GM19043 (cell line): ENCODE data around the gene TBC1D22A.

ENCODE experiments used
- ATAC-seq: cut with Tn5 transposase; IDR thresholded peaks from one replicate; pipeline ENCODE4 v1.9.1; 2021; ENCODE audit warnings: low read depth; ENCODE audit not compliant: unreplicated experiment

Gene TBC1D22A

DNA sequence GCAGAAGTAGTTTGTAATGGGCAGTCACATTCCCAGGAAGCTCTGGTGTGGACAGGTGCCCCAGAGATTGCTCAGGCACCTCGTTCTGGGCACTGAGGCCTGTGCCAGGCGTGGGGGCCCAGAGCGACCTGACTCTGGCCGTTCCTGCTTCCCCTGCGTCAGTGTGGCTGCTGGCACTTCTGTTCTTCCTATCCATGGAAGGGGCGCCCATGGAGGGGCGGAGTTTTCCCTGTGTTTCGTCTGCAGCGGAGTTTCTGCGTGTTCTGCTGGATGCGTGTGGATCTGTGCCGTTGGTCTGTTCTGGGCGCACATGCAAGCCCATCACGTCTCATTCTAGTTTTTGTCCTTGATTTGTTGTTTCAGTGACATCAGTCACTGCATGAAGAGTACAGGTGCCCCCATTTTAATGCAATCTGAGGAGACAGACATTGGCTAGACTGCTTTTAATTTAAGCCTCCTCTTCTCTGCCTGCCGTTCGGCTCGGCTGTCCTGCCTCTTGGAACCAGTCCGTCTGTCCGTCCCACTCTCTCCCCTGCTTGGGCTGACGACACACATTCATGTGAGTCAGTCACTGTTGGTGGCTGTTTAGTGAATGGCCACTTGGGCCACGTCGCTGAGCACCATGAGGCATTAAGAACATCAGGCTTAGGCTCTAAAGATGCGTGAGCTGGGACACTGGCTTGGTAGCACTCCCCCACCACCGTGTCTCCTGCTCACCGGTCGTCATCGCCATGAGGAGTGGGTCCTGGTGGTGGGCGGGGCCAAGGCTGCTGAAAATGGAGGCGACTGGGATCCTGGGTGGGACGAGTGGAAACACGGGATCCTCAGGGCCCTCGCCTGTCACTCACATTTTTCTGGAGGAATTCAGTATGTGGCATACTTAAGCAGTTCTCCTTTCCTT is 255.8 kb downstream of the TBC1D22A start:
- no peak for ATAC-seq

DNA sequence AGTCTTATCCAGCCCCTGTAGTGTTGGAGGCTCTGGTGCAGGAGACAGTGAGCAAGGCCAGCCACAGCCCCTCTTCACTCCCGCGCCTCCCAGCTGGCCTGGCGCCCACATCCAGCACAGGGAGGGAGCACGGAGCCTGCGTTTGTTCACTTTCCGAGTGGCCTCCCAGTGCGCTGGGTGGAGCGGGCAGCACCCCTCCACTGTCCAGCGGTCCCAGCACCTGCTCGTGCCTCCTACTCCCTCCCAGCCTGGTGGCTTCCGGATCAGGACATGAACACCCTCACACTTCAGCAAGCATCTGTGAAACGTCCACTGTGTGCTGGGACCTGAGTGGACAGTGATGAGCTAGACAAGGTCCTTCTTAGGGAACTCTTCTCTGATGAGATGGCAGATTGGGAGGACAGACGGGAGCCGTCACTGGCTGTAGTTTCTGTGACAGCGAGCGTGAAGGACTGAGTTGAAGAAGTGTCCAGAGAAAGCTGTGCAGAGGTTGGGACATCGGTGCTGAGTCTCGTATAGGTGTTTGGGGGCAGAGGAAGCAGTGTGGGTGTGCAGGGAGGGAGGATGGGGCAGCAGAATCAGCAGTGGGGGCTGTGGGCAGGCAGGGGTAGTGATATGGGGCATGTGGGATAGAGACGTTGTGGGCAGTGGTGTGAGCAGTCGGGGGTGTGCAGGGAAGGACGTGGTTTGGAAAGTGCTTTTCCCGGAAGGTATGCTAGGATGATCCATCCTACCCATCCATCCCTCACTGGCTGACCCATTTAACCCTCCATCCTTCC is 256.8 kb downstream of the TBC1D22A start:
- no peak for ATAC-seq

DNA sequence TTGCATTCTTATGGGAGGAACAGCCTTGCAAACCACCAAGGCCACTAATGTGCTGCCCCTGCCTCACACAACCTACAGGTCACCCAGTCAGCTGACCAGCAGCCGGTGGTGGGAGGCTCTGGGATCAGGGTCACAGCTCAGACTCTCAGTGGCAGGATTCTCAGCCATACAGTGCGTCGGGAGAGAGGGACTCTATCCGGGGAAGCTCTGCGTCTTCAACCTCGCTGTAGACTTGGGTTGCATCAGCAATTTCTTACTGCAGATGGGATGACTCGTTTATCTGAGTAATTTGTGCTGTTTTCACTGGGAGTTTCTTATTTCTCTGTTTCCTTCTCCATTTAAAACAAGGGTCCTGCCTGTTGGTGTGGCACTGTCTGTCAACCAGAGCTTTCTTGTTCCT is 257.7 kb downstream of the TBC1D22A start:
- no peak for ATAC-seq

DNA sequence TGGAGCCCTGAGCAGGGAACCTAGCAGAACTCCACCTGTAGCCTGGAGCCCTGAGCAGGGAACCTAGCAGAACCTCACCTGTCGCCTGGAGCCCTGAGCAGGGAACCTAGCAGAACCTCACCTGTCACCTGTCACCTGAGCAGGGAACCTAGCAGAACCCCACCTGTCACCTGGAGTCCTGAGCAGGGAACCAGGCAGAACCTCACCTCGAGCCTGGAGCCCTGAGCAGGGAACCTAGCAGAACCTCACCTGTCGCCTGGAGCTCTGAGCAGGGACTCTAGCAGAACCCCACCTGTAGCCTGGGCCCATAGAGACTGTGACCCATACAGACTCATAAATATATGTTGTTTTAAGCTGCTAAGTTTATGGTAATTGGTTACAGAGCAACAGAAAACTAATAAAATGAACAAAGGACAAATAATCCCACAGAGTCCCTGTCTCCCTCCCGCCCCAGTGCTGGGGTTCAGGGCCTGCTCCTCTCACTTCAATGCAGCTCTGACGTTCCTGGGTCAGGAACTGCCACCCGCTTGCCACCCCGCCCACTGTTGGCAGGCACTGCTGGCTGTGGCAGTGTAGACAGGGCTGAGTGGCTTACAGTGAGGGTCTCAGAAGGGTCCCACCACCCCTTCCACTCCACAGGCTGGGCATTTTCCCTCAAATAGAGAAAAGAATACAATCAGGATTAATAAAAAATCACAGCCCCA is 259.1 kb downstream of the TBC1D22A start:
- ATAC-seq: no peak

DNA sequence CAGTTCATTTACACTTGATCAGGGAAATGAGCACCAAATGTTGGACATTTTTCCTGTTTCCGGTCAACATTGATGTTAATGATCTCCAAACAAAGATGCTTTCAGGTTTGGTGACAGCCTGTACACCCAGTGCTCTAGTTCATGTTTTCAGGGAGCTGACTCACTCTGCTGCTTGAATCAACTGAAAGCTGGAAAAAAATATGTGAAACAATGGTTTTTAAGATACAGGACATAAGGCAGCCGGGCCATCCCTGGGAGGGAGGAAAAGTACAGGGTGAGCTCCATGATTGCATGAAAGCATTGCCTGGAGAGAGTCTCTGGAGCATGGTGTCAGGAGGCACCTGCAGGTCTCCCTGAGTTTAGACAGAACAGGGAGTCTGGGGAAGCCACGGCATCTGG is 259.6 kb downstream of the TBC1D22A start:
- ATAC-seq: no peak

DNA sequence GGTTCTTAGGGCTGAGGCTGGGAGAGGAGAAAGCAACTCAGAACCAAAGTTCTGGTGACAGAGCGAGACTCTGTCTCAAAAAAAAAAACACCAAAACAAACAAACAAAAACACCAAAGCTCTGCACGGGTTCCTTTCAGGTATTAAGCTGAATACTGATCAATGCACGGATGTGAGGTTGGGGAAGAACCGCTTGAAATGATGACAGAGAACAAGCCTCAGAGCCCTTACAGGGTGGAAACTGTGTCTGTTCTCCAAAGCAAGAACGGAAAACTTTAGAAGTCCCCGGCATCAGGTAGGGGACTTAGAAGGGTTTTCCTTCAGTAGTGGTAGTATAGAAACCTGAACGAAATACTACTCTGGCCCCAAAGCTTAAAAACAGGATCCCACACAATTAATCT is 260.0 kb downstream of the TBC1D22A start:
- ATAC-seq: no peak

DNA sequence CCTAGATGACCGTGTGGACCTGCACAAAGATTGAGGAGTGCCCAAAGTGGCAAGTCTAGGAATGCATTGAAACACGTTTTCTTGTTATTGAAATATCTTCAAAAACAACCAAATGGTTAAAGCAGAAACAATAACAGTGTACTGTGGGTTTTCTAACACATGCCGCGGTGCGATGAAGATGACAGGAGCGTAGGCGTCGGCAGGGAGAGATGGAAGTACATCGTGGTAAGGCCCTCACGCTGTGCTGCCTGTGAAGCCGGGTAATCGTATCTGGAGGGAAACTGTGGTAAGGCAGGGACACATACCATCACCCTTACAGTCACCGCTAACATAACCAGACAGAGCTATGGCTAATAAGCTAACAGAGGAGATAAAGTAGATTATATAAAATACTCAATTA is 261.4 kb downstream of the TBC1D22A start:
- ATAC-seq: no peak

DNA sequence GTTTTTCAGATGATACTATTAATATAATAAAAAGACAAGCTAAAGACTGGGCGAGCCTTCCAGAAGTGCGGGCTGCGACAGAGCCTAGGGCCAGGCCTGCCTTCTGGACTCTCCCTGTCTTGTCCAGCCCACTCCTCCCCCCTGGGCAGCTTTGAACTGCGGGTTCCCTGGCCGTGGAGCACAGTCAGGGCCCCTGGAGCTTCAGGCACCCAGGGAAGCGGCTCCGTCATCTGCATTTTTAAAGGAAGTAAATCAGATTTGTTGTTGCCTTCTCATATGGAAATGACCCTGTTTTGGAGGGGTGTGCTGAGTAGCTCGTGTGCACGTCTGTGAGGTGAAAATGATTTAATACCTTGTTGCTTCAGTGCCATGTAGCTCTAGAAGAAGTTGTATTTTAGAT is 265.3 kb downstream of the TBC1D22A start:
- ATAC-seq: no peak

DNA sequence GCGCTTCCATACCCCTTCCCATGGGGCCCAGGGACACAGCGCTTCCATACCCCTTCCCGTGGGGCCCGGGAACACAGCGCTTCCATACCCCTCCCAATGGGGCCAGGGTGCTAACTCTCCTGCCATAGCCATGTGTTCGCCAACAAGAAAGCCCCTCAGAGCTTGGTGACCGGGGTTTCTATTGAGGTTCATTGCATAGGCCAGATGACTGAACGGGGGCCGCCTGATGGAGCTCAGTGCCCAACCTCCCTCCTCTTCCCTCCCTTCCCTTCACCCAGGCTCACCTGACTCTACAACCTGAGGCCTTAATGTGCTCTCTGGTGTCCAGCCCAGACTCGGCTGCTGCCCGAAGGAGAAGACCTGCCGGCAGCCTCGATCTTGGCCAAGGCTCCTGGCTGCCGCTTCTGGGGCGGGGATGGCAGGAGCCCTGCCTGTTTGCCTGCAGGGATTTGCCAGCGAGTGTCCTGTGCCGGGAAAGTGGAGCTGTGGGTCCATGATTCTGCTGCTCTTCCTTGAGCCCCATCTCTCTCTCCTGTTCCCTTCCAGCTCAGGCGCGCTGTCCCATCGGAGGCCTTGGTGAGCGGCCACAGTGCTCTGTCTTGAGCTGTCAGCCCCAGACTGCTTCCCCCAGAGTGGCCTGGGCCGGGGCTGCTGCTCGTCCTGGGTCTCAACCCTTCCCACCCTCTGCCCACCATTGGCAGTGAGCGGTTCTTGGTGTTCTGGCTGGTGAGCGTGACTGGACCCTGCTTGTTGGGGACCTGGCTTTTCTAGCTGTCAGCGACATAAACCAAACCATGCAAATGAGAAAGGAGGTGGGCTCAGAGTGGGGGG is 267.0 kb downstream of the TBC1D22A start:
- ATAC-seq: no peak

DNA sequence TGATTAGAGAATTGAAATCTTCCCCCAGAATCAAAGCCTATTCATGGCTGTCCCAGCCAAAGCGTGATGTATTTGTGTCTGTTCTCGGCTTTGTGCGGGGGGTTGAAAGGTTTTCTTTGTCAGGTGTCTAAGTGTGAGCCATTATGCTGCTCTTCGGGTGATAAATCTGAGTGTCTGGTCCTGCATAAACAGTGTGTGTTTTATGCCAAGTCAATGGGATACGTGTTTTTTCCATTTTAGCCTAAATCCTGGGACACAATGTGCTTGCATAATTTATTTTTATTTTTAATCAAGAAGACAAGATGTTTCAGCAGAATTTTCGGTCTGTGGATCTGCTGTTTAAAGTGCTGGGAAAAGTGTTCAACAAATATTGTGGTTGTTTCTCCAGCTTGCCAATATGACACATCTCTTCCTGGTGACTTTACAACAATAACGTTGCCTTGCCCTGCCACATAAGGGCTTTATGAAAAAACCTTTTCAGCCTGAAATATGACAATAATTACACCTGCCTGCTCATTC is 267.8 kb downstream of the TBC1D22A start:
- ATAC-seq: no peak

DNA sequence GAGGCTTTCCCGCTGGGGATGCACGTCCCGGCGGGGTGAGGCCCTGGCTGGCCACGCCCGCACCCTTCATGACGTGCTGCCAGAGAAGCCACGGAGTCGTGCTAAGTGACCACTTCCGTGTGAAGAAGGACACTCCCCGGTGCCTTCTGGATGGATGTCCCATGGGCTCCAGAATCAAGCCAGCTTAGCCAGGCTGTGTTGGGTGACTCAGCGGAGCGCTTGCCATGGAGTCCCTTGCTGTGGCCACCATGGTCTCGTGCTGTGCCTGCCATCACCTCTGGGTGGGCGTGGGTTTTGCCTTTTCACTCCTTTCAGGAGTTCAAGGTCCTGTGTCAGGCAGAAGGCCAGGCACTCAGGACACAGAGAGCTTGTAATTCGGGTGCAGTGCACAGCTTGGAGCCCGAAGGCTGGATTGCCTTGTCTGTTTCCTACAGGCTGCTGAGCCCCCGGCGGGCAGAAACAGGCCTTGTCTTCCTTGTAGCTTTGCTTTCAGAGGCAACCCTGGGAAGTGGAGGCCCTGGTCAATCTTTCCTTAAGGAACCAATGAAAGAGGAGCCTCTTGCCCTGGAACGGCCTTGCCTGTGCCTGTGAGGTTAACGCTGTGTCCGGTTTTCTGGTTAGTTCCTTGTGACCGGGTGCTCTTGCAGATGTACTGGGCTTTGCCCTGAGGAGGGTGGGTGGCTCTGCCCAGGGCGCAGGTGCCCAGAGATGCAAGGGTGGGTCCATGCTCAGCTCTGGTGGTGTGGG is 268.6 kb downstream of the TBC1D22A start:
- ATAC-seq: no peak

DNA sequence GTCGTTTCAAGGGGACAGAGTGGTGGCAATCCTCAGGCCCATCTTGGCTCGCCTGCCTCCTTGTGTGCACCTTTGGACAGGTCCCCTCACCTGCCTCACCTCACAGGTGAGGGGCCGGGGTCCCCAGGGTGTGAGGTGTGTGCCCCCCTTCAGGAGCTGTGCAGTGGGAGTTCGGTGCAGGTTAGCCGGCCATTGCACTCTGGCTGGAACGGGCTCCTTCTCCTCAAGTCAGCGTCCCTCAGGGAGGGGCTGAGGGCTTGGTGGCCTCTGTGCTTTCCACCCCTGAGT is 269.1 kb downstream of the TBC1D22A start:
- no peak for ATAC-seq

DNA sequence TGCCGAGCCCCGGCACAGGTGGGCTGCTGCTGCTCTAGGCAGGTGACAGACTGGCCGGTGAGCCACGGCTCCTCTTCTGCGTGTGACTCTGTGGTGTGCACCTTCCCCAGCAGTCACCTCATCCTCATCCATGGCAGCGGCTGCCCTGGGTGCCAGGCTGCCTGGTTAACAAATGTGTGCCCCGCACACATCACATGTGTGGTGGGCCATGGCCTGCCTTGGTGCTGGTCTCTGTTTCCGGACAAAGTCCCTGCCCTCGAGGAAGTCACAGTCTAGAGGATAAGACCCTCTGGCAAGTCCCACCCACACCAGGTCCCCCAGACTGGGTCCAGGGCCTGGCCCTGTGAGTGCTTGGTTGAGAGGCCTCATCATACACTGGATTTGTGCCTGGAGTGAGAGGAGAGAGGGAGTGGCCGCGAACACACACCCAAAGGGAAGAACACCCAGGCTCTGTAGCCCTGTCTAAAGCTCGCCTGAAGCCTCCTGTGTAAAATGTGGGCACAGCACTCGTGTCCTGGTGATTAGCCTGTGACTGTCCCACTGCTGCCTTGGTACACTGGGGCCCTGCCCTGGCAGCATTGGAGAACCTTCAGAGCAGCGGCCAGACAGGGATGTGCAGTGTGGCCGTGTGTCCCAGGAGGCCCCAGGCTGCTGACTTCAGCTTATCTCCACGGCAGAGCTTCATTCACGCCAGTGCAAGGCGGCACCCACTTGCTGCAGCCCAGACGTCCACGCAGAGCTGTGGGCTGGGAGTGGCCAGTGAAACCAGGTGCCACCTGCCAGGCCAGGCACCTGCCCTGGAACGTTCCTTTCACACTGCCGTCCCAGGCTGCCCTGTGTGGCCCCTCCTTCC is 269.9 kb downstream of the TBC1D22A start:
- no peak for ATAC-seq

DNA sequence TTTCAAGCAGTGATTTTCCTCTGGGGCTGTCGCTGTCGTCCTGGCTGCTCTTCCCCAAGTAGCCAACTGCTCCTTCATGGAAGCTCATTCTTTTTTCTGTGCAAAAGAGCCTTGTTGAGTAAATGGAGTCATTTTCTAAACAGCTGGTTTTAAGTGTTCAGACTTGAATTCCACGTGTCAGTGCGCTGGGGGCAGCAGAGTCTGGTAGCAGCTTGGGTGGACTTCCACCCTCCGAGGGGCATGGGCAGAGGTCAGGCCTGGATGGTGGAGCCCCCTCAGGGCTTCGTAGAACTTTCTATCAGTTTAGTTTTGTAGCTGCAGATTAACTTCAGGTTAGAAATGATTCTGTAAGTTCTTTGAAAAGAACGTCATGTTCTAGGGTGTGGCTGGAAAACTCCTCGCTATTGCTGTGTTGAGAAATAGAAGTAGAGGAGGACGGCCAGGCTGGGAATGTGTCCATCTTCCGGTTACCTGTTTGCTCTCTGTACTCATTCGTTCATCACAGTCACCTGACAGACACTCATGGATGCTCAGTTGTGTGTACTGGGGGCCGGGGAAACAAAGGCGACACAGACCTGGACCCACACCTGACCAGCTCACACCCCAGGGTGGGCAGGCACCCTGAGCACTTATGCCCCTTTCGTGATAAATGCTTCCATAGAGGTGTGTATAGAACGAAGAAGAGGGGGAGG is 270.7 kb downstream of the TBC1D22A start:
- no peak for ATAC-seq

DNA sequence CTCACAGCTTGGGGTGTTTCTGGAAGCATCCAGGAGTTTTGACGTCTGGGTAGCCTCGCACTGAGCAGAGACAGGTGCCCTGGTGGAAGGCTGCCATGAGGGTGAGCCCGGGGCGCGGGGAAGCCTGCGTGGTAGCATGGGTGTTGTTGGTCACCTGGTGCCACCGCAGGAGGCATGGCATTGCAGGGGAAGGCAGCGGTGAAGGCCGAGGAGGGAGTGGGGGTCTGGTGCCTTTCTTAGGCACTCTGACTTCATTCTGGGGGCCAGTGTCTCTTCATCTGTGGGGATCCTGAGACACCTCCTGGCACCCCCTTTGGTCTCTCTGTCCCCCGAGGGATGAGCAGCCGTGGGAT is 271.2 kb downstream of the TBC1D22A start:
- ATAC-seq: no peak

DNA sequence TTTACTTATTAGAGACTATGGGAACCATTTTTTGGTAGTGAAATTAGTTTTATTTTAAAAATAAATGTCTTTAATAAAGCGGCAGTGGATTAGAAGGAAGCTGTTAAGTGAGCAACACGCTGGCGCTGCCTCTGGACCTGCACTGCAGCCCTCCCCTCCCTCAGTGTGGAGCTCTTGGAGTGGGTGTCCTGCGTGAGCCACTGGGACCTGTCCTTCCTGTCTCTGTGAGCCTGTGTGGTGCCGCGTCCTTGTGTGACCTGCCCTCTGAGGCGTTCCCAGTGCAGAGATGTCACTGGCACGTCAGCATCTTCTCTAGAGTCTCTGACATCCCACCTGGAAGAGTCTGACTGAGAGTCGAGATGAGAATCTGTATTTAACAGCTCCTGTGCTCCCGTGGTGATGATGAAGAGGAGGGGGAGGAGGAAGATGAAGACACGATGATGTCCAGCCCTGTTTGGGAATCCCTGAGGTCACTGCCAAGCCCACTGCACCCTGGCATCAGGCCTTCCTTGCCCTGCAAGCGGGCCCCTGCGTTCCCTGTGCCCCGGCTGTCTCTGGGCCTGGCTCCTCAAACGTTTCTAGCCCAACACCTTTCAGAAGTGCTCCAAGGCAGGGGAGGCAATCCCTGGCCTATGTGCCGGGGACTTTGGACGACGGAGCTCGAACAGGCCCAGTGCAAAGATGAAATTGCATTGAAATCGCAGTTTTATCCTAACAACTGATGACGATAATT is 271.8 kb downstream of the TBC1D22A start:
- no peak for ATAC-seq

DNA sequence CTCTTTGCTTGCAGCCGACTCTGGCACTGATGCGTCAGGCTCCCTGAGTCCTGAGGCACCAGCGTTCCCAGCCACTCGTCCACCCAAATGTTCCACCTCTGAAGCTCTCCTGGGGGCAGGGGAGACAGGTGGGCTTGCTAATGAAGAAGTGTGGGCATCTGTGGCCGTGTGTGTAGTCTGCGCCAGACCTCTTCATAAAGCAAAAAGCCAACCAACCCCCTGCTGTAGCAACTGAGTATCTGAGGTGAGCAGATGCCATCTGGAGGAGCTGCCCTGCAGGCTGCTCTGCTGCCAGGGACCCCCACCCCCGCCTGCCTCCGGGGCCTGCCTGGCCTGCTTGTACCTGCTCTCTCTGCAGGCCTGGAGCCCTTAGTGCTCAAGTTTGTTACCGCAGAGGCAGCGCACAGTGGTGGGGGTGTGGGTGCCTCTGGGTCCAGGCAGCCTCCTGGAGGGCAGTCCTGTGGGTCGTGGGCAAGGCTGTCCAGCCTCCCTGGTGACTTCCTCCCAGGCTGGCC is 272.5 kb downstream of the TBC1D22A start:
- no peak for ATAC-seq
